ENCODE measurements around the gene PSMB11. TPM values are rescaled to one million over a fixed set of nuclear protein-coding genes. Genes with fewer than 3 reads are reported as not detected.

Gene PSMB11
- total and polyA plus RNA-seq, 12 donors = not detected

- H3K27ac ChIP-seq = no peak overlapping the region
- WGBS, 2 donors = 76 to 79% methylated on average over 3 of the region's 3 CpGs
- H3K27me3 ChIP-seq = no peaks in the 10 kb centered on the region
- DNase-seq = no peak
- H3K4me3 ChIP-seq = no peak overlapping the region
- TF ChIP-seq, protein P1, sequence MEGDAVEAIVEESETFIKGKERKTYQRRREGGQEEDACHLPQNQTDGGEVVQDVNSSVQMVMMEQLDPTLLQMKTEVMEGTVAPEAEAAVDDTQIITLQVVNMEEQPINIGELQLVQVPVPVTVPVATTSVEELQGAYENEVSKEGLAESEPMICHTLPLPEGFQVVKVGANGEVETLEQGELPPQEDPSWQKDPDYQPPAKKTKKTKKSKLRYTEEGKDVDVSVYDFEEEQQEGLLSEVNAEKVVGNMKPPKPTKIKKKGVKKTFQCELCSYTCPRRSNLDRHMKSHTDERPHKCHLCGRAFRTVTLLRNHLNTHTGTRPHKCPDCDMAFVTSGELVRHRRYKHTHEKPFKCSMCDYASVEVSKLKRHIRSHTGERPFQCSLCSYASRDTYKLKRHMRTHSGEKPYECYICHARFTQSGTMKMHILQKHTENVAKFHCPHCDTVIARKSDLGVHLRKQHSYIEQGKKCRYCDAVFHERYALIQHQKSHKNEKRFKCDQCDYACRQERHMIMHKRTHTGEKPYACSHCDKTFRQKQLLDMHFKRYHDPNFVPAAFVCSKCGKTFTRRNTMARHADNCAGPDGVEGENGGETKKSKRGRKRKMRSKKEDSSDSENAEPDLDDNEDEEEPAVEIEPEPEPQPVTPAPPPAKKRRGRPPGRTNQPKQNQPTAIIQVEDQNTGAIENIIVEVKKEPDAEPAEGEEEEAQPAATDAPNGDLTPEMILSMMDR (IDR thresholded peaks at IDR 0.05) = no peak
- no peak for ATAC-seq
- no peaks in the 10 kb centered on the region for H3K9me3 ChIP-seq
- no peaks in the 10 kb centered on the region for H3K36me3 ChIP-seq
- intact Hi-C loops (cut with DNase I) = no loop called here
- H3K4me1 ChIP-seq = peaks cover 2 to 33% (median 19%) of the 10 kb centered on the region in 9 donors
Measured at GRCh38 chr14:23043754-23044153, 1.7 kb downstream of the PSMB11 start.

DNA sequence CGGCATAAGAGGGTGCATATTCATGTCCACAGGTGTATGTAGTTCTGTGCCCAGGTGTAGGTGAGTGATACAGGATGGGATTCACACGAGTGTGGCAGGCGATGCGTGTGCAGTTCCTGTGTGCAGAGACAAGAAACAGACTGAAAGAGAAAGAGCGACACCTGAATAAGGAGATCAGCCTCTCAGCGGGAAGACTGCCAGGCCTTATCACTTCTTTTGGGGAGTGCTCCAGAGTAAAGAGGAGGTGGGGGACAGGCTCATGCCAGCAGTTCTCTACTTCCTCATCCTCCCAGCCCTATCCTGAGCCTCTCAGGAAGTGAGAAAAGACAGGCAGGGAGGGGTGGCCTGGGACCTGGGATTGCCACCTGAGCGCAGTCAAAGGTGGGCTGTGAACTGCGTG, 2.8 kb downstream of the PSMB11 start:
- H3K36me3 ChIP-seq = no peaks in the 10 kb centered on the region
- intact Hi-C loops (cut with DNase I) = no loop called here
- TF ChIP-seq, protein P1 (IDR thresholded peaks at IDR 0.05) = no peak

GRCh38 chr14:23045419-23046357, 3.7 kb downstream of the PSMB11 start:
- Histone ChIP-seq H3K36me3 (no peaks in the 10 kb centered on the region), H3K27ac (peak overlapping the region; percentile 18 to 82 (median 62))

More for the DNA sequence above, 2.8 kb downstream of the PSMB11 start:
- no peak for DNase-seq
- Histone ChIP-seq H3K4me1 (peaks cover 2 to 33% (median 19%) of the 10 kb centered on the region in 9 donors), H3K27me3 (no peaks in the 10 kb centered on the region), H3K27ac (peak overlapping the region in 6 of 10 donors; percentile 36 to 82 (median 72)), H3K9me3 (no peaks in the 10 kb centered on the region), H3K4me3 (no peak overlapping the region)
- no peak for ATAC-seq
- 82 to 83% methylated on average over 8 of the region's 8 CpGs for WGBS, 2 donors

GRCh38 chr14:23047034-23047634, 5.1 kb downstream of the PSMB11 start:
- Histone ChIP-seq H3K27me3 (no peaks in the 10 kb centered on the region), H3K4me3 (no peak overlapping the region), H3K9me3 (no peaks in the 10 kb centered on the region), H3K36me3 (no peaks in the 10 kb centered on the region), H3K27ac (peak overlapping the region in 9 of 10 donors; percentile 46 to 82 (median 64)), H3K4me1 (peaks cover 2 to 33% (median 19%) of the 10 kb centered on the region in 9 donors)
- DNase-seq (peak; percentile 45 to 57), ATAC-seq (peak; percentile 15 to 79 (median 56))
- intact Hi-C loops (cut with DNase I) = no loop called here
- WGBS, 2 donors = 52 to 61% methylated on average over 6 of the region's 6 CpGs
- TF ChIP-seq, protein P1 (IDR thresholded peaks at IDR 0.05) = no peak

More at GRCh38 chr14:23045419-23046357, 3.7 kb downstream of the PSMB11 start:
- no peaks in the 10 kb centered on the region for H3K27me3 ChIP-seq
- H3K4me3 ChIP-seq = no peak overlapping the region
- peak in 6 of 8 donors; percentile 36 to 61 (median 50) for ATAC-seq
- no peak for DNase-seq
- 80 to 83% methylated on average over 13 of the region's 13 CpGs for WGBS, 2 donors
- H3K9me3 ChIP-seq = no peaks in the 10 kb centered on the region
- H3K4me1 ChIP-seq = peaks cover 2 to 33% (median 19%) of the 10 kb centered on the region in 9 donors
- TF ChIP-seq, protein P1 (IDR thresholded peaks at IDR 0.05) = no peak
- intact Hi-C loops (cut with DNase I) = no loop called here
